Stimulated activated CD4-positive, alpha-beta T cell treated with anti-CD3 and anti-CD28 coated beads, TNF-alpha, amount 100 ng/mL, for 1 hour (primary cell): ENCODE data around the gene CFD.
"Not testable (repeated sequence)": the region's sequence is repeated elsewhere in the genome, so short reads cannot be mapped to it uniquely, and the experiment has no call there.

Experiments
- DNase-seq, 3 donors: peaks; one replicate each; pipeline ENCODE4 v3.0.0-alpha.2; 2020; ENCODE audit warnings: low read depth in 3 of 3, low spot score in 1 of 3

CFD gene

GRCh38 chr19:825897-826644, 33.4 kb upstream of the CFD start:
- DNase-seq = no peak

GRCh38 chr19:827314-827709, 32.2 kb upstream of the CFD start:
- DNase-seq = no peak

- no peak for DNase-seq
Observed at GRCh38 chr19:827710-828321, 31.6 kb upstream of the CFD start, which contains the start of gene AZU1. TSS of gene AZU1 (plus strand) at chr19:827837. CDS start at chr19:827847, 10 bp downstream.

DNA sequence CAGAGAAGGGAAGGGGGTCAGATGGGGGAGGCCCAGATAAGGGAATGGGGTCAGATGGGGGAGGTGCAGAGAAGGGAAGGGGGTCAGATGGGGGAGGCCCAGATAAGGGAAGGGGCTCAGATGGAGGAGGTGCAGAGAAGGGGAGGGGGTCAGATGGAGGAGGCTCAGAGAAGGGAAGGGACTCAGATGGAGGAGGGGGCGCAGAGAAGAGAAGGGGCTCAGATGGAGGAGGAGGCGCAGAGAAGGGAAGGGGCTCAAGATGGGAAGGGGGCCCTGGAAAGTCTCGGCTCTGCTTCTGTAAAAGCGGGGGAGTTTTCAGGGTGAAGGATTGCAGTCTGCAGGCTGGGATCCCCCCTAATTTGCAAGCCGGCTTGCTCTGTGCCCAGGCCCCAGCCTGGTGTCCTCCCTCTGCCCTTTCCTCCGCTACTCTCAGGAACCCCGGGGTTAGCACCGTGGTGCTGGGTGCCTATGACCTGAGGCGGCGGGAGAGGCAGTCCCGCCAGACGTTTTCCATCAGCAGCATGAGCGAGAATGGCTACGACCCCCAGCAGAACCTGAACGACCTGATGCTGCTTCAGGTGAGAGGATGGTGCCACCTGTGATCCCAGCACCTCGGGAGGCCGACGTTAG, 30.2 kb upstream of the CFD start:
- DNase-seq = no peak

- no peak for DNase-seq
Observed at GRCh38 chr19:831407-832369, 27.8 kb upstream of the CFD start.

- DNase-seq = no peak
Observed at GRCh38 chr19:834216-834615, 25.2 kb upstream of the CFD start.

GRCh38 chr19:835210-835810, 24.2 kb upstream of the CFD start:
- no peak for DNase-seq

- DNase-seq = no peak
Observed at GRCh38 chr19:840519-841206, 18.8 kb upstream of the CFD start, which contains the start of gene PRTN3. TSS of gene PRTN3 (plus strand) at chr19:840999. CDS start at chr19:841009, 10 bp downstream.

DNA sequence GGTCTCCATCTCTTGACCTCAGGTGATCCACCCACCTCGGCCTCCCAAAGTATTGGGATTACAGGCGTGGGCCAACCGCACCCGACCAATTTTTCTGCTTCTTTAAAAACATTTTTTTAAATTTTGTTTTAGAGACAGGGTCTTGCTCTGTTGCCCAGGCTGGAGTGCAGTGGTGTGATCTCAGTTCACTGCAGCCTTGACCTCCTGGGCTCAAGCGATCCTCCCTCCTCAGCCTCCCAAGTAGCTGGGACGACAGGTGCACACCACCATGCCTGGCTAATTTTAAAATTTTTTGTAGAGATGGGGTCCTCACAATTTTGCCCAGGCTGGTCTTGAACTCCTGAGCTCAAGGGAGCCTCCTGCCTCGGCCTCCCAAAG, 16.7 kb upstream of the CFD start:
- not testable (repeated sequence) for DNase-seq

DNA sequence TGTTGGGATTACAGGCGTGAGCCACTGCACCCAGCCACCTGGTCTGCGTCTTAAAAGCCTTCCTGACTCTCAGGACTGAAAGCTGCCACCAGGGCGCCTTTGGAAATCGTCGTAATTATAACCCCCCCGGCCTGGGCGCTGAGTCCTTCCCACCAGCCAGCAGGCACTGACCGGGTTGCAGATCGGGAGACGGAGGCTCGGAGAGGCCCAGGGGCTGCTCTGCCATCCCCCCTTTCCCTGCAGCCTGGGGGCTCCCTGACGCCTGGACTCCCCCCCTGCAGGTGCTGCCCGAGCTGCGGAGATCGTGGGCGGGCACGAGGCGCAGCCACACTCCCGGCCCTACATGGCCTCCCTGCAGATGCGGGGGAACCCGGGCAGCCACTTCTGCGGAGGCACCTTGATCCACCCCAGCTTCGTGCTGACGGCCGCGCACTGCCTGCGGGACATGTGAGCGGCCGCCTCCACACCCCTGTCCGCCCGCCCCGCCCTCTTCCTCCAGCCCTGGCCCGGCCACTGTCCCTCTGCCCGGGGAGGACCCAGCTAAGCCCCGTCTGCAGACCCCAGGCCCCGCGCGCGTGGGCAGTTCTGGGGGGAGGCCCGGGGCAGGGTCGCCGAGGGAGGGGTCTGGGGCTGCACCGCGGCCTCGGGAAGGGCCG, 16.2 kb upstream of the CFD start:
- no peak for DNase-seq

DNA sequence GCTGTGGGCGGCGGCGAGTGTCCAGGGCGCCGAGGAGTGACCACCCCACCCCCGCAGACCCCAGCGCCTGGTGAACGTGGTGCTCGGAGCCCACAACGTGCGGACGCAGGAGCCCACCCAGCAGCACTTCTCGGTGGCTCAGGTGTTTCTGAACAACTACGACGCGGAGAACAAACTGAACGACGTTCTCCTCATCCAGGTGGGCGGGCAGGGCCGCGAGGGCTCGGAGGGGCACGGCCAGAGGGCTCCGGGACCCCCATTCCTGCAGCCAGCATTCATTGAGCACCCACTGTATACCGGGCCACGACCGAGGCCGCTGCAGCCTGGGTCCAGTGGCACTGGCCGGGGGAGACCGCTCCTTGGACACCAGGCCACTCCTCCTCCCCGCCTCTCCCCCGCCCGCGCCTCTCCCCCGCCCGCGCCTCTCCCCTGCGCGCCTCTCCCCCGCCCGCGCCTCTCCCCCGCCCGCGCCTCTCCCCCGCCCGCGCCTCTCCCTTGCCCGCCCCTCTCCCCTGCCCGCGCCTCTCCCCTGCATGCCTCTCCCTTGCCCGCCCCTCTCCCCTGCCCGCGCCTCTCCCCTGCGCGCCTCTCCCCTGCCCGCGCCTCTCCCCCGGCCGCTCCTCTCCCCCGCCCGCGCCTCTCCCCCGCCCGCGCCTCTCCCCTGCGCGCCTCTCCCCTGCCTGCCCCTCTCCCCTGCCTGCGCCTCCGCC, 15.5 kb upstream of the CFD start:
- DNase-seq = no peak

GRCh38 chr19:844546-844971, 14.9 kb upstream of the CFD start:
- DNase-seq = no peak

DNA sequence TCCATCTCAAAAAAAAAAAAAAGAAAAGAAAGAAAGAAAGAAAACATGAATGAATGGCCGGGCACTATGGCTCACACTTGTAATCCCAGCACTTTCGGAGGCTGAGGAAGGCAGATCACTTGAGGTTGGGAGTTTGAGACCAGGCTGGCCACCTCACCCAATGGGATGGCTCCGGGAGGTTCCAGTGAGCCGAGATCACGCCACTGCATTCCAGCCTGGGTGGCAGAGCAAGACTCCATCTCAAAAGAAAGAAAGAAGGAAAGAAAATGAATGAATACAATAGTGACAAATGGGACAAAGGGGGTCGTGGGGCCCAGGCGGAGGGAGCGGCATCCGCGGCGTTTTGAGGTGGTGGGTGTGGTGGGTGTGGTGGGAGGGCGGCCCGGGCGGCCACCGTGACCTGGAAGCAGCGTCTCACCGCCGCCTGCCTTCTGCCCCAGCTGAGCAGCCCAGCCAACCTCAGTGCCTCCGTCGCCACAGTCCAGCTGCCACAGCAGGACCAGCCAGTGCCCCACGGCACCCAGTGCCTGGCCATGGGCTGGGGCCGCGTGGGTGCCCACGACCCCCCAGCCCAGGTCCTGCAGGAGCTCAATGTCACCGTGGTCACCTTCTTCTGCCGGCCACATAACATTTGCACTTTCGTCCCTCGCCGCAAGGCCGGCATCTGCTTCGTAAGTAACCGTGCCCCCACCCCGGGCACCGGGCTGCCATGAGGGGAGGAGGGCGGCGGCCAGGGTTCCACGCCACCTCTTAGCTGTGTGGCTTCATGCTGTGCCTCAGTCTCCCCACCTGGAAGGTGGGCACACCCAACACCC, 13.6 kb upstream of the CFD start:
- DNase-seq = no peak

DNA sequence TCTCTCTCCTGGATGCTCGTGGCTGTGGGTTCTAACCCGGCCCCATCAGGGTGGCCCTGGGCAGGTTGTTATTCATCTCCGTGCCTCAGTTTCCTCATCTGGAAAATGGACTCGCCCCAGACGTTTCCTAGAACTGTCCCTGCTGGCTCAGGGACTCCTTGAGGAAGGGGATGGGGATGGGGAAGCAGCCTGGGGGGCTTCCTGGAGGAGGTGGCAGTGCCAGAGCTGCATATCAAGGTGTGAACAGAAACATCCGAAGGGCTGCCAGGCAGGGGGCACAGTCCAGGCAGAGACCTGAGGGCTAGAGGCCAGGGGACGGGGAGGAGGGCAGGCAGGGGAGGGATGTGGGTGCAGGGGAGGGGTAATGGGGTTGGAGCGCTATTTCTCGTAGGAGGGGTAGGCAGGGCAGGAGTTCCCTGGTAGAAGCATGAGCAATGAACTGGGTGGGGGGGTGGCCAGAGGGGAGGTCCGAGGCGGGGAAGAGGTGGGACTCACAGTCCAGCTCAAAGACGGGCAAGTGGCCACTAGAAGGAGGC, 11.0 kb upstream of the CFD start:
- DNase-seq = no peak

DNA sequence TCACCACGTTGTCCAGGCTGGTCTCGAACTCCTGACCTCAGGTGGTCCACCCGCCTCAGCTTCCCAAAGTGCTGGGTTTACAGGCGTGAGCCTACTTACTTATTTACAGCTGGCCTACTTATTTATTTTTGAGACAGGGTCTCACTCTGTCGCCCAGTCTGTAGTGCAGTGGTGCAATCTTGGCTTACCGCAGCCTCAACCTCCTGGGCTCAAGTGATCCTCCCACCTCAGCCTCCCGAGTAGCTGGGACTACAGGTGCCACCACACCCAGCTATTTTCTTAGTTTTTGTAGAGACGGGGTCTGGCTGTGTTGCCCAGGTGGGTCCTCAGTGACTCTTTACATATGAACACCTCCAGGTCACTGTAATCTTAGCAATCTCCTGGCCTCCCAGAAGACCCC, 10.3 kb upstream of the CFD start:
- not testable (repeated sequence) for DNase-seq

- no peak for DNase-seq
Observed at GRCh38 chr19:850221-850978, 9.1 kb upstream of the CFD start.

GRCh38 chr19:850979-851335, 8.5 kb upstream of the CFD start:
- no peak for DNase-seq
